Testis (tissue), 3 donors: ENCODE results near the gene TMEM119. TPM values are rescaled to one million over a fixed set of nuclear protein-coding genes. Genes with fewer than 3 reads are reported as not detected.

Experiments used
- DNase-seq: peaks from one replicate; pipeline ENCODE4 v3.0.0-alpha.2; 2019
- H3K27ac ChIP-seq, 2 donors: fragments of 200-600 bp; sonication (generic); one replicate each; pipeline ENCODE4 v1.5.1; 2019
- H3K27me3 ChIP-seq: fragments of 200-600 bp; sonication (generic); one replicate; pipeline ENCODE4 v1.5.1; 2019
- H3K36me3 ChIP-seq: fragments of 200-600 bp; sonication (generic); one replicate; pipeline ENCODE4 v1.5.1; 2017; ENCODE audit warnings: low read depth; ENCODE audit errors: missing control alignments
- H3K4me1 ChIP-seq: fragments of 200-600 bp; sonication (generic); one replicate; pipeline ENCODE4 v1.5.1; 2019
- H3K4me3 ChIP-seq, 2 donors: fragments of 200-600 bp; sonication (generic); one replicate each; pipeline ENCODE4 v1.5.1; 2017 to 2019
- H3K9me3 ChIP-seq: fragments of 200-600 bp; sonication (generic); one replicate; pipeline ENCODE4 v1.5.1; 2017
- POLR2A ChIP-seq: fragments of 450-650 bp; IDR thresholded peaks from one replicate; pipeline ENCODE4 v1.6.1; 2017; ENCODE audit warnings: antibody characterized with exemption, mild to moderate bottlenecking, moderate library complexity
- WGBS, 2 donors: methylation state at CpG; one replicate each; pipeline ENCODE4 v1.1.5; 2018; 5-methylcytosine and 5-hydroxymethylcytosine counted together
- intact Hi-C: fragments of 100-400 bp; cut with DNase I; formaldehyde crosslinking; loops from one replicate; pipeline ENCODE4 v1.15.1; 2023; ENCODE audit warnings: low total_unique reads
- polyA plus RNA-seq: library from polyadenylated mRNA; stranded (reverse); fragments of 350-450 nt; fragmentation: Illumina TruSeq; extraction: RNeasy Lipid Tissue Mini Kit (QIAGEN cat#74804); gene quantifications from one replicate; pipeline ENCODE4 v1.2.3, GENCODE V29; 2014; ENCODE audit warnings: low read depth, low replicate concordance; ENCODE audit not compliant: insufficient read depth
- total RNA-seq, 2 donors: library from RNA; depleted of rRNA; stranded (reverse); fragments of >200 nt; gene quantifications; one replicate each; pipeline ENCODE4 v1.2.3, GENCODE V29; 2016
- TF ChIP-seq, protein P1 (sequence below), 3 experiments: fragments of 450-650 bp in 2 of 3; fragments of 200-600 bp in 1 of 3; sonication (generic) in 1 of 3; IDR thresholded peaks; one replicate each; pipeline ENCODE4 v1.5.1; 2016 to 2019; ENCODE audit warnings: antibody characterized with exemption in 3 of 3, mild to moderate bottlenecking in 2 of 3, moderate library complexity in 1 of 3

Gene TMEM119
- total and polyA plus RNA-seq, 3 donors from 2014 or later = 5.3 to 17.1 (median 9.6) TPM

DNA sequence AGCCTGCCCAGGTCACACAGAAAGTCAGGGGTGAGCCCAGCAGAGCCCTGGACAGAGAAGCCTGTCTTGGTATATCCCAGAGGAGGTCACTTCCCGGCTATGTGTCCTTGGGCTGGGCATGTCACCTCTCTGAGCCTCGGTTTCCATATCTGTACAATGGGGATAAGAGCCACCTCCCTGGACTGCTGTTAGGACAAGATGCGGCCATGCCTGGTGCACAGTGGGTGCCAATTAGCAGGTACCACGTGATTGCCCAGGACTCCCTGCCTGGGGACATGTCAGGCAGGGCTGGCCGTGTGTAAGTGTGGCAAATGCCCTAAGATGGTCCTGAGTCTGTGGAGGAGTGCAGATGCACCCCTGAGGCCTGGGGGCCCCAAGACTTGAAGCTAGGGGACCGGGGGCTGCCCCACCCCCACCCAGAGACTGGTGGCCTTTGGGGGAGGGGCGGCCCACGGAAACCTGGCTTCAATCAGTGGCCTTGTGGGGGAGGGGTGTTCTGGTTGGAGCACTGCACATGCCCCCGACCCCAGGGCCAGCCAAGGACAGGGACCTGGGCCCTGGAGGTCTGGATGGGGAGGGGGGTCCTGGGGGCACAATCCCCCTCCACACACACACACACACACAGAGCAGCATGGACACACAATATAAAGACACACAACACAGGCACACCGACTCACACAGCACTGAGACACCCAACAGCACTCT lies 878 bp downstream of the TMEM119 start:
- H3K9me3 ChIP-seq = no peaks in the 10 kb centered on the region
- H3K27ac ChIP-seq = peak overlapping the region in 1 of 2 donors; percentile 0
- H3K4me3 ChIP-seq = peak overlapping the region in 1 of 2 donors; percentile 21
- no peaks in the 10 kb centered on the region for H3K4me1 ChIP-seq
- TF ChIP-seq POLR2A = no peak
- TF ChIP-seq, protein P1, sequence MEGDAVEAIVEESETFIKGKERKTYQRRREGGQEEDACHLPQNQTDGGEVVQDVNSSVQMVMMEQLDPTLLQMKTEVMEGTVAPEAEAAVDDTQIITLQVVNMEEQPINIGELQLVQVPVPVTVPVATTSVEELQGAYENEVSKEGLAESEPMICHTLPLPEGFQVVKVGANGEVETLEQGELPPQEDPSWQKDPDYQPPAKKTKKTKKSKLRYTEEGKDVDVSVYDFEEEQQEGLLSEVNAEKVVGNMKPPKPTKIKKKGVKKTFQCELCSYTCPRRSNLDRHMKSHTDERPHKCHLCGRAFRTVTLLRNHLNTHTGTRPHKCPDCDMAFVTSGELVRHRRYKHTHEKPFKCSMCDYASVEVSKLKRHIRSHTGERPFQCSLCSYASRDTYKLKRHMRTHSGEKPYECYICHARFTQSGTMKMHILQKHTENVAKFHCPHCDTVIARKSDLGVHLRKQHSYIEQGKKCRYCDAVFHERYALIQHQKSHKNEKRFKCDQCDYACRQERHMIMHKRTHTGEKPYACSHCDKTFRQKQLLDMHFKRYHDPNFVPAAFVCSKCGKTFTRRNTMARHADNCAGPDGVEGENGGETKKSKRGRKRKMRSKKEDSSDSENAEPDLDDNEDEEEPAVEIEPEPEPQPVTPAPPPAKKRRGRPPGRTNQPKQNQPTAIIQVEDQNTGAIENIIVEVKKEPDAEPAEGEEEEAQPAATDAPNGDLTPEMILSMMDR (IDR thresholded peaks at IDR 0.05) = no peak
- no peaks in the 10 kb centered on the region for H3K27me3 ChIP-seq
- WGBS, 2 donors = 62 to 74% methylated on average over 3 to 10 of the region's 10 CpGs
- no peak for DNase-seq
- no peaks in the 10 kb centered on the region for H3K36me3 ChIP-seq
- intact Hi-C loops = no loop called here

DNA sequence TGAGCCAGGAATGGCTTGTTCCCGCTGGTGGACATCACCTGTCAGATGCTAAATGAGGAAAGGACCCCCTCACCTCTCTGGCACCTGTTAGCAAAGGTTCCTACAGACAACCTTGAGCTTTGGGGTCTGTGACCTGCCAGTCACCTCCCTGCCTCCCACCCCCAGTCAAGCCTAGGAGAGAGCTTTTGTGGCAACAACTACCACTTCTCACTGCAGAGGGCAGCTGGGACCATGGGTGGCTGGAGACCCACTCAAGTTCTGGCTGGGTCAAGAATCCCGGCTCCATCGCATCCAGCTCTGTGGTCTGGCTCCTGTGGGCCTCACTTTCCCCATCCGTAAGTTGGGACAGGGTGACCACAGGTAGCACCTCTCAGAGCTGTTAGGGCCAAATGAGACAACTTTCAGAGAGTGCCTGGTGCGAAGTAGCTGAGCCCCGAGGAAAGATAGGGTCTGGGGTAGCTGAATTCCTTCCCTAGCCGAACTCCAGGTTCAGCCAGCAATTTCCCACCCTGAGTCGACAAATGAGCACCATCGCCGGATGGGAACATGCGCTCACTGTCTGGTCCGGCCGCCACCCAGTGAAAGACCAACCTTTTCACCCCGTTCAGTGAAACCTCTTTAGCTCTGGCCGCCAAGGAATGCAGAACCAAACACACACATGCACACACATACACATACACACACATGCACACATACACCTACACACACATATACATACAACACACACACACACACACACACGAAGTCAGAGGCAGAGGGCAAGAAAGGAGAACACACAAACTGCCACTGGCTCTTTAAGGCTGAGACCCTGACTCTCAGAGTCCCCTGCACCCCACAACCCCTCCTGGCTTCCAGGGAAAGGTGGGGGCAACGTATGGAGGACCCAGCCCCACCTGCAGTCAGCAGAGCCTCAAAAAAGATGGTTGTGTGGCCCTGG lies 1.9 kb downstream of the TMEM119 start:
- intact Hi-C loops = no loop called here
- TF ChIP-seq POLR2A = no peak
- TF ChIP-seq, protein P1 (IDR thresholded peaks at IDR 0.05) = no peak

DNA sequence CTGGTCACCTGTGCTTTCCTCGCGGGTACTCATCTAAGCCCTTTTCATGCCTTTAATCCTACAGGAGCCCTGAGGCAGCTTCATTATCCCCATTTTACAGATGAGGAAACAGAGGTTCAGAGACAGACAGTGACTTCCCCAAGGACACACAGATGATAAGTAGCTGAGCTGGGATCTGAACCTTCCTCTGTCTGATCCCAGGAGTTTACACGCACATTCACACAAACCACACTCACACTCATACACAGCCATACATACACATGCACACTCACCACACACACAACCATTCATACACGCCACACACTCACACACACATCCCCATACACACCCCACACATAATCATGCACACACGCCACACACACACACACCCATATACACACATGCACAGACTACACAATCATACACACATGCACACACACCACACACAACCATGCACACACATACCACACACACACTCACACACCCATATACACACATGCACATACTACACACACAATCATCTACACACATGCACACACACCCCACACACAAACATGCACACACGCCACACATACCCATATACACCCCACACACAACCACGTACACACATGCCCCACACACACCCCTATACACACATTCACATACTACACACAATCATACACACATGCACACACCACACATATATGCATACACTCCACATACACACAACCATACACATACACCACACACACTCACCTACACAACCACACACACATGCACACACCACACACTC lies 2.7 kb downstream of the TMEM119 start:
- H3K4me3 ChIP-seq = no peak overlapping the region
- no peaks in the 10 kb centered on the region for H3K4me1 ChIP-seq
- intact Hi-C loops = no loop called here
- WGBS, 2 donors = 88 to 92% methylated on average over 7 of the region's 7 CpGs
- no peaks in the 10 kb centered on the region for H3K9me3 ChIP-seq
- H3K27me3 ChIP-seq = no peaks in the 10 kb centered on the region
- no peak overlapping the region for H3K27ac ChIP-seq
- no peak for DNase-seq
- no peaks in the 10 kb centered on the region for H3K36me3 ChIP-seq
- TF ChIP-seq POLR2A = no peak
- TF ChIP-seq, protein P1 (IDR thresholded peaks at IDR 0.05) = no peak

More for the DNA sequence above, 1.9 kb downstream of the TMEM119 start:
- H3K27me3 ChIP-seq = no peaks in the 10 kb centered on the region
- WGBS, 2 donors = 66 to 80% methylated on average over 17 of the region's 17 CpGs
- no peak overlapping the region for H3K4me3 ChIP-seq
- no peaks in the 10 kb centered on the region for H3K9me3 ChIP-seq
- no peak for DNase-seq
- H3K36me3 ChIP-seq = no peaks in the 10 kb centered on the region
- no peaks in the 10 kb centered on the region for H3K4me1 ChIP-seq
- peak overlapping the region; percentile 0 to 56 for H3K27ac ChIP-seq

DNA sequence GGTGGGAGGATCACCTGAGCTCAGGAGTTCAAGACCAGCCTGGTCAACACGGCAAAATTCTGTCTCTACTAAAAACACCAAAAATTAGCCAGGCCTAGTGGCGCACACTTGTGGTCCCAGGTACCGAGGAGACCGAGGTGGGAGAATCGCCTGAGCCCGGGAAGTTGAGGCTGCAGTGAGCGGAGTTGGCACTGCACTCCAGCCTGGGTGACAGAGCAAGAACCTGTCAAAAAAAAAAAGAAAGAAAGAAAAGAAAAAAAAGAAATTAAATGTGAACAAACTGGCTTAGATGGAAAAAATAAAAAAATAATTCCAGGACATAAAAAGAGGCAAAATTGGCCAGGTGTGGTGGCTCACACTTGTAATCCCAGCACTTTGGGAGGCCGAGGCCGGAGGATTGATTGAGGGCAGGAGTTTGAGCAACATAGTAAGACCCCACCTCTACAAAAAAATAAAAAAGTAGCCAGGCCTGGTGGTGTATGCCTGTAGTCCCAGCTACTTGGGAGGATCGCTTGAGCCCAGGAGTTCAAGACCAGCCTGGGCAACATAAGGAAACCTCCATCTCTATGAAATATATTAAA lies 3.5 kb downstream of the TMEM119 start:
- H3K4me1 ChIP-seq = no peaks in the 10 kb centered on the region
- H3K4me3 ChIP-seq = no peak overlapping the region
- no peak for DNase-seq
- intact Hi-C loops = no loop called here
- no peaks in the 10 kb centered on the region for H3K36me3 ChIP-seq
- TF ChIP-seq, protein P1 (IDR thresholded peaks at IDR 0.05) = no peak
- no peak for TF ChIP-seq POLR2A
- WGBS, 2 donors = 93 to 98% methylated on average over 10 of the region's 10 CpGs
- no peaks in the 10 kb centered on the region for H3K27me3 ChIP-seq
- no peak overlapping the region for H3K27ac ChIP-seq
- no peaks in the 10 kb centered on the region for H3K9me3 ChIP-seq
